ENCODE results near the gene DNAAF2. TPM values are rescaled to one million over a fixed set of nuclear protein-coding genes. Genes with fewer than 3 reads are reported as not detected.
"Not testable (repeated sequence)": the region's sequence is repeated elsewhere in the genome, so short reads cannot be mapped to it uniquely, and the experiment has no call there.

The DNAAF2 gene, protein sequence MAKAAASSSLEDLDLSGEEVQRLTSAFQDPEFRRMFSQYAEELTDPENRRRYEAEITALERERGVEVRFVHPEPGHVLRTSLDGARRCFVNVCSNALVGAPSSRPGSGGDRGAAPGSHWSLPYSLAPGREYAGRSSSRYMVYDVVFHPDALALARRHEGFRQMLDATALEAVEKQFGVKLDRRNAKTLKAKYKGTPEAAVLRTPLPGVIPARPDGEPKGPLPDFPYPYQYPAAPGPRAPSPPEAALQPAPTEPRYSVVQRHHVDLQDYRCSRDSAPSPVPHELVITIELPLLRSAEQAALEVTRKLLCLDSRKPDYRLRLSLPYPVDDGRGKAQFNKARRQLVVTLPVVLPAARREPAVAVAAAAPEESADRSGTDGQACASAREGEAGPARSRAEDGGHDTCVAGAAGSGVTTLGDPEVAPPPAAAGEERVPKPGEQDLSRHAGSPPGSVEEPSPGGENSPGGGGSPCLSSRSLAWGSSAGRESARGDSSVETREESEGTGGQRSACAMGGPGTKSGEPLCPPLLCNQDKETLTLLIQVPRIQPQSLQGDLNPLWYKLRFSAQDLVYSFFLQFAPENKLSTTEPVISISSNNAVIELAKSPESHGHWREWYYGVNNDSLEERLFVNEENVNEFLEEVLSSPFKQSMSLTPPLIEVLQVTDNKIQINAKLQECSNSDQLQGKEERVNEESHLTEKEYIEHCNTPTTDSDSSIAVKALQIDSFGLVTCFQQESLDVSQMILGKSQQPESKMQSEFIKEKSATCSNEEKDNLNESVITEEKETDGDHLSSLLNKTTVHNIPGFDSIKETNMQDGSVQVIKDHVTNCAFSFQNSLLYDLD
- 4.8 TPM for total RNA-seq
- long read RNA-seq, transcript DNAAF2-201 (3 exons, 2,963 nt) = major isoform, 17 of 32 reads
- long read RNA-seq, transcript DNAAF2-202 (2 exons, 2,819 nt) = minor isoform, 8 of 32 reads
- long read RNA-seq, partial matches to known transcripts = 1 of 32 reads
- long read RNA-seq, other reads (novel, unspliced or antisense) = 6 of 32 reads

DNA sequence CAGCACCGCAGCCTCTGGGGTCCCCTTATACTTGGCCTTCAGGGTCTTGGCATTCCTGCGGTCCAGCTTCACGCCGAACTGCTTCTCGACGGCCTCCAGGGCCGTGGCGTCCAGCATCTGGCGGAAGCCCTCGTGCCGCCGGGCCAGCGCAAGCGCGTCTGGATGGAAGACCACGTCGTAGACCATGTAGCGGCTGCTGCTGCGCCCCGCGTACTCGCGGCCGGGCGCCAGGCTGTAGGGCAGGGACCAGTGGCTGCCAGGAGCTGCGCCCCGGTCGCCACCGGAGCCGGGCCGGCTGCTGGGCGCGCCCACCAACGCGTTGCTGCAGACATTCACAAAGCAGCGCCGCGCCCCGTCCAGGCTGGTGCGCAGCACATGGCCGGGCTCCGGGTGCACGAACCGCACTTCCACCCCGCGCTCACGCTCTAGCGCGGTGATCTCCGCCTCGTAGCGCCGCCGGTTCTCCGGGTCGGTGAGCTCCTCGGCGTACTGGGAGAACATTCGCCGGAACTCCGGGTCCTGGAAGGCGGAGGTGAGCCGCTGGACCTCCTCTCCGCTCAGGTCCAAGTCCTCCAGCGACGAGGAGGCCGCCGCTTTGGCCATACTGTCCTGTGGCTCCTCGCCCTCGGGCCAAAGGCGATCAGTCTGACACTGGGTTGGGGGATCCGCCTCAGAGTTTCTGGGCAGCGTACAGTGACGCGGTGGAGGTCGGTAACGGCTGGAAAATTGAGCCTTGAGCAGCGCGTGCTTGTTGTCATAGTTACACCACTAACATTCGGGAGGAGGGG lies at the start of gene DNAAF2:
DNAAF2 (minus strand) TSS at position 698 of the 788 bp plus-strand sequence; CDS start at position 603, 95 bp downstream.
- DNase-seq (ENCODE audit: low spot score) = peak; percentile 80
- intact Hi-C loops (cut with DNase I) = loop anchor here (2.0 to 10.0 kb wide), 4 partner anchors 14 to 220 kb away; partner anchors contain the start of genes KLHDC2, MGAT2, NEMF and POLE2

DNA sequence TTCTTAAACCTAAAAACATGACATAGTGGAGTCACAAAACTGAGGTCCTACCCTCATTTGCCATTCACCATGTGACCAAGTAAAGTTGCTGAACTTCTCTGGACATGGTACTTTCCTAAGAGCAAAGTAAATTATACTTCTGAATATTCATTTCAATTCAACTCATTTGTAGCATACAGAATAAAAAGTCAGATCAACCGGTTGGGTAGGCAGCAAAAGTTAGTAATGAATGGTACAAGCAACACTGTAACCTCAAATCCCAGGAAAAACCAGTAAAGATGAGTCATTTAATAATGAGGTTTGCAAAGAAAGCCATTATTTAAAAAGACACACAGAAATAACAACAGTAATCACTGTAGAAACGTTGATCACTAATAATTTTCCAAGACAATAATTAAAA lies 44.2 kb upstream of the DNAAF2 start:
- DNase-seq (ENCODE audit: low spot score) = no peak
- intact Hi-C loops (cut with DNase I) = no loop called here

DNA sequence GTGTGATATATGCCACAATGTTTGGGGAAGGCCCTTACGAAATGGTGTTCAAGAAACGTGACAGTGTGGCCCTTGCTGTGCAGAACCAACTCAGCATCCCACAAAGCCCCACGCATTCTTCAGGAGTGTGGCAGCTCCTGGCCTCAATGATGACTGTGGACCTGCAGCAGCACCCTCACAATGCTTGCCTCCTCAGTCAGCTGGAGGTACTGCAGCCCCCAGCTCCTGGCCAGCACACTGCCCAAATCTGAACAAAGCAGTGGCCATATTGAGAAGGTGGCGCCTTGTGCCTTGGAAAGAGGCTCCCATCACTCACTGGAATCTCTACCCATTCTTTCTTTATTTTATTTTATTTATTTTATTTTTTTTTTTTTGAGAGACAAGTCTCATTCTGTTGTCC lies 42.6 kb upstream of the DNAAF2 start:
- no peak for DNase-seq (ENCODE audit: low spot score)
- intact Hi-C loops (cut with DNase I) = no loop called here

DNA sequence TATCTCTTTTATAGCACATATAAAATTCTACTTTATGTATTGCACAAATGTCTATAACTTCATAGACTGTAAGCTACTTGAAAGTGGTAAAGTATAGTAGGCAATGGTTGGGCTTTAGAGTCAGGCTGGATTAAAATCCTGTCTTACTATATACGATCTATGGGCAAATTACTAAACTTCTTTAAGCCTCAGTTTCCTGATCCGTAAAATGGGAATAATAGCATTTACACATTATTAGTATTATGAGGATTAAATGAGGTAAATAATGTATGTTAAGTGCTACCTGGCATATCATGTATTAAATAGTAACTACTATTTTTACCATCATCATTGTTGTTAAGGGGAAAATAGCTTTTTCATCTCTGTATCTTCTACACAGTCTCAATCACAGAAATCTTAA lies 38.5 kb upstream of the DNAAF2 start:
- no peak for DNase-seq (ENCODE audit: low spot score)
- intact Hi-C loops (cut with DNase I) = no loop called here

DNA sequence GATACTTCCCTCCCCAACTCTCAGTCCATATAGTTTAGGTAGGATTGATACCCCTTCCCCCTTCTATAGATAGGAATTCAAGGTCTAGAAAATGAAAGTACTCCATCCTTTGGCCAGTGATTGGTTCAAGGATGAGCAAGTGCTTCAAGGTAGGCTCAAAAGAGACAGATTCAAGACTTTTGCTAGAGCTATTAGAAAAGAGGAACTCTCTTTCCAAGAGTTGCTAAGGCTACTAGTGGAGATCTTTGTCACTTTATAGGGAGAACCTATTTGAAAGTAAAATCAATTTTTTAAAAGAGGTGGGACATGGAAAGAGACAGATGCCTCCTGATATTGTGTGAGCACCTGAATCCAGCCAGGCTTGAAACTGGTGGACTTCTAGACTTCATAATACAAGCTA lies 35.4 kb upstream of the DNAAF2 start:
- no peak for DNase-seq (ENCODE audit: low spot score)
- intact Hi-C loops (cut with DNase I) = no loop called here

DNA sequence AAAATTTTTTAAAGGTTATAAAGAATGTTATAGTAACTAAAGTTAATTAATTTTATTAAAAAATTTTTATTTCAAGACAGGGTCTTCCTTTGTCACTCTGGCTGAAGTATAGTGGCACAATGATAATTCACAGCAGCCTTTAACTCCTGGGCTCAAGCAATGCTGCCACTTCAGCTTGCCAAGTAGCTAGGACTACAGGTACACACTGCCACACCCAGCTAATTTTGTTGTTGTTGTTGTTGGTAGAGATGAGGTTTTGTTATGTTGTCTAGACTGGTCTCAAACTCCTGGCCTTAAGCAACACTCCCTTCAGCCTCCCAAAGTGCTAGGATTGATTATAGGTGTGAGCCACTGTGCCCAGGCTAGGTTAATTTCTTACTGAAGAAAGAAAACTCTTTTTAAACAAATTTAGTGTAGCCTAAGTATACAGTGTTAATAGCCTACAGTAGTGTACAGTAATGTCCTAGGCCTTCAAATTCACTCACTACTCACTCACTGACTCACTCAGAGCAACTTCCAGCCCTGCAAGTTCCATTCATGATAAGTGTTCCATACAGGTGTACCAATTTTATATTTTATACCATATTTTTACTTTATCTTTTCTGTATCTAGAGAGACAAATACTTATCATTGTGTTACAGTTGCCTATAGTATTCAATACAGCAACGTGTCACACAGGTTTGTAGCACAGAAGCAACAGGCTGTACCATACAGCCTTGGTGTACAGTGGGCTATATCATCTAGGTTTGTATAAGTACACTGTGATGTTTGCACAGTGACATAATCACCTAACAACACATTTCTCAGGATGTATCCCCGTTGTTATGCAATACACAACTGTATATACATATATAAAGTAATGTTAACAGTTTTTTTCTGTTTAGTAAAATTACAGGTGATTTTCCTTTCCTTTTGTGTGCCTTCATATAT lies 24.7 kb upstream of the DNAAF2 start:
- DNase-seq (ENCODE audit: low spot score) = no peak
- intact Hi-C loops (cut with DNase I) = no loop called here

DNA sequence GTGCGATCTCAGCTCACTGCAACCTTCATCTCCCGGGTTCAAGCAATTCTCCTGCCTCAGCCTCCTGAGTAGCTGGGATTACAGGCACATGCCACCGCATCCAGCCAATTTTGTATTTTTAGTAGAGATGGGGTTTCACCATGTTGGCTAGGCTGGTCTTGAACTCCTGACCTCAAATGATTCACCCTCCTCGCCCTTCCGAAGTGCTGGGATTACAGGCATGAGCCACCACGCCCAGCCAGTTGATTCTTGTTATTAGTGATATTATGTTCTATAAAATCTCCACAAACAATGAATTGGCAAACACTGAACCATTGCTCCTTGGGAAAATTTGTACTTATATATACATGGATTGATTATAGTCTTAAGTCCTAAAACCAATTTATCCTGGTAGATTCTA lies 22.5 kb upstream of the DNAAF2 start:
- DNase-seq (ENCODE audit: low spot score); intact Hi-C loops (cut with DNase I): not testable (repeated sequence)

DNA sequence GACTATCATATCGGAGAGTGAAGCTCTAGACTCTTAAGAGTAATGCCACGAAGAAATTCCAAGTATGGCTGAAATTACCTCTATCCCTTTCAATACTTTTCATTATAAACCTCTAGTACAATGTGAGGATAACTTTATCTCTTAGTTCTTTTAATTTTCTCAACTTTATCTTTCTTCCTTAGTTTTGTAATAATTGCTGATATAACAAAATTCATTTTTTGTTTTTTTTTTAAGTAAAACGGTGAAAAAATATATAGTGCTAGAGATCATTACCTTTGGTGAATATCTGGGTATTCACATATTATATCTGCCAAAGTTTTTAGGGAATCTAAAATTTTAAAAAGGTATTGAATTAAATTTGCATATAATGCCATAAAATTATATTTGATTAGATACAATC lies 19.5 kb upstream of the DNAAF2 start:
- intact Hi-C loops (cut with DNase I) = no loop called here
- no peak for DNase-seq (ENCODE audit: low spot score)

DNA sequence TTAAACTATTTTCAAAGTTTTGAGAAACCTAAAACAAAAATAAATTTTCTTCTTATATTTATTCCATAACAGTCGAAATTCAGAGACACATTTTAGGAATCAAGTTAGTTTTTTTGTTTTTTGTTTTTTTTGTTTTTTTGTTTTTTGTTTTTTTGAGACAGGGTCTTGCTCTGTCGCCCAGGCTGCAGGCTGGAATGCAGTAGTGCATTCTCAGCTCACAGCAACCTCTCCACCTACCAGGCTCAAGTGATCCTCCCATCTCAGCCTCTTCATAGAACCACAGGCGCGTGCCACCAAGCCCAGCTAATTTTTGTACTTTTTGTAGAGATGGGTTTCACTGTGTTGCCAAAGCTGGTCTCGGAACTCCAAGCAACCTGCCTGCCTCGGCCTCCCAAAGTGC lies 18.5 kb upstream of the DNAAF2 start:
- no peak for DNase-seq (ENCODE audit: low spot score)
- intact Hi-C loops (cut with DNase I) = no loop called here

DNA sequence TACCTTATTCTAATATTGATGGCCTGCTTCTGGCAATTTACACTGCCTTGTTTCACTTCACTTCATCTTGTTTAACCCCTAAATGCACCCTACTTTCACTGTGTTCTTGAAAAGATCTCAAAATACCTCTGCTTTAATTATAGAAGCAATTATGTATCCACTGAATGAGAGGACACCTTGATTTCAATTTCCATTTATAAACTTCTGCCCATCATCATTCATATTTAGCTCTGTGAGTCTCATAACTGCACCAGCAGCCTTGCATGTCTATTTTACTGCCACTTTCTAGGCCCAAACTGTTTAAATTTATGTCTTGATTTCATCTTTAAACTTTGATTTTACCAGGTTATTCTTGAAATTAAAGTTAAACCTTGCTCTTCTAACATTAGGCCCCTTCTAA lies 7.1 kb upstream of the DNAAF2 start:
- no peak for DNase-seq (ENCODE audit: low spot score)
- intact Hi-C loops (cut with DNase I) = no loop called here

DNA sequence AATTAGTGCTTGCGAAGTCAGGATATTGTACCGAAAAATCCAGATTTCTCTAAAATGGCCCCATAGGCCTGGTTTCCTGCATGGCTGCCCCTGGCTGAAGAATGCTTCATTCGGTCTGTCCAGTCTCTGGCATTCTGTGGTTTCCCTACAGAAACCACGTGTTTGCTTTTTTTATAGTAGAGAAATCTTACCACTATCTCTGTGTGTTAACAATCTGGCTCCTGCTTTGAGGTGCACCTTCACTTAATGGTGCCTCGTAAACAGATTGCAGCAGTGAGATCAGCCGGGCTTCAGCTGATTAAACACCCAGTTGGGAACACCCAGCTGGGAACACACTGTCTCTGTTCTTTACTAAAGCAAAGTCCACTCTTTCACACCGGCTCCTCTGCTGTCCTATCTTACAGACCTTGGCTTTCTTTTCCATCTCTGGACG lies 6.7 kb upstream of the DNAAF2 start:
- intact Hi-C loops (cut with DNase I) = no loop called here
- DNase-seq (ENCODE audit: low spot score) = no peak

DNA sequence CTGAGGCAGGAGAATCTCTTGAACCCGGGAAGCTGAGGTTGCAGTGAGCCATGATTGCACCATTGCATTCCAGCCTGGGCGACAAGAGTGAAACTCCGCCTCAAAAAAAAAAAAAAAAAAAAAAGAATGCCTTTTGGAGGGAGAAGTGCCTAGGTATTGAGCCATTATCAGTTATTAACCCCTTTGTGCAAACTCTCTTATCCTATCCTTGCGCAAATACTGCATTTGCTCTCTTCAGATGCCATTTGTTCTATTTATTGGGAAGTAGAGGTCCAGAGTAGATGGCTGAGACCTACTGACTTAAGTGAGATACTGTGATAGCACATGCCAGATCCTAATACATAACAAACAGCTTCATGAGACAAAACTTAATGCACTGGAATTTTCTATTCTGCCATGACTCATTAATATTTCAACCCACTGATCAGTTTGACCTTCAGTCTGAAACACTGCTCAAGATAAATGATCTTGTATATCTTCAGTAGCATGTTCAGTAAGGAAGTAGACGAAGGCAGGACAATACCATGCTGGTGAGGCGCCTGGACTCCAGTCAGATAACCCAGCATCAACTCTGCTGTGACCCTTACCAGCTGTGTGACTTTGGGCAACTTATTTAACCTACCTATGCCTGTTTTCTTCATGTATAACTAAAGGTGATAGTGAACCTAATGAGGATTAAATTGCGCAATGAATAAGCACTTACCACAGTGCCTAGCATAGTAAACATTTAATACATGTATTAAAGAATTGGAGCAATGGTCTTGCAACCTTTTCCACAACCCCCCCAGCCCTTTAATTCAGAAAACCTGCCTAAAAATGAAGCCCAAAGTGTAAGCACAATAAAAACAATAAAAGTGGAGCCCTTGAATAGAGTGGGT lies 5.7 kb upstream of the DNAAF2 start:
- no peak for DNase-seq (ENCODE audit: low spot score)
- intact Hi-C loops (cut with DNase I) = no loop called here

DNA sequence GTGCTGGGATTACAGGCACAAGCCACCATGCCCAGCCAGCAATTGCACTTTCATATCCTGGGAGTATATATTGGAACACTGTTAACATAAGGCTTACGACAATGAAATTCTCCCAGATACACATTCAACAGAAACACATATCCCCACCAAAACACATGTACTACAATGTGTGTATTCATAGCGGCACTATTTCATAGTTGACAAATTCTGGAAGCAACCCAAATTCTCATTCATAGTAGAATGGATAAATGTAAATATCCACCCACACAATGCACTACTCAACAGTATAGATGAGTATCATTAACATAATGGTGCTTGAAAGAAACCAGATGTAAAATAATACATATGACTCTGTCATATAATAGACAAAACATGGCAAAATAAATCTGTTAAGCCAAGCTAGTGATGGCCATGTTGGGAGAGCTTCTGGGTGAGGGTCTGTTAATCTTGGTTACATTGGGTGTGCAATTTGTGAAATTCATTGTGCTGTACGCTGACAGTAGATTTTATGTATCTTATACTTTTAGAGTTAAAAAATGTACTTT lies 2.6 kb upstream of the DNAAF2 start:
- DNase-seq (ENCODE audit: low spot score) = no peak
- intact Hi-C loops (cut with DNase I) = loop anchor here (10.0 kb wide), 1 partner anchor 217 kb away; the partner anchor contains the start of gene NEMF

DNA sequence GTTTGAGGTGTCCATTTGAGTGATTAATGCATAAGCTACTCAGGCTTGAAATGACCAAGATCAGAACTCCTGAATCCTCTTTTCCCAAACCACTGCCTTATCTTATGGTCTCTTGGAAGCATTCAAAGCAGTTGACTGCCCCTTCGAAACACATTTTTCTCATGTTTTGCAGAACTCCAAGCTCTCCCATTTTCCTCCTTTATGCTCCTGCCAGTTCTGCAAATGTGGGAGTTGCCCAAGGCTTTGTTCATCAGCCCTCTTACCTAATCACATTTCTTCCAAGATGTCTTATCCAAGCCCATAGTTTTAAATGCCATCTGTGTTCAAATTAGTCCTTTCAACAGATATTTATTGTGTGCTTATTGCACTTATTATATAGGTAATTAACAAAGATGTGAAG lies 1.8 kb upstream of the DNAAF2 start:
- no peak for DNase-seq (ENCODE audit: low spot score)
- intact Hi-C loops (cut with DNase I) = loop anchor here (10.0 kb wide), 1 partner anchor 218 kb away; the partner anchor contains the start of gene NEMF

DNA sequence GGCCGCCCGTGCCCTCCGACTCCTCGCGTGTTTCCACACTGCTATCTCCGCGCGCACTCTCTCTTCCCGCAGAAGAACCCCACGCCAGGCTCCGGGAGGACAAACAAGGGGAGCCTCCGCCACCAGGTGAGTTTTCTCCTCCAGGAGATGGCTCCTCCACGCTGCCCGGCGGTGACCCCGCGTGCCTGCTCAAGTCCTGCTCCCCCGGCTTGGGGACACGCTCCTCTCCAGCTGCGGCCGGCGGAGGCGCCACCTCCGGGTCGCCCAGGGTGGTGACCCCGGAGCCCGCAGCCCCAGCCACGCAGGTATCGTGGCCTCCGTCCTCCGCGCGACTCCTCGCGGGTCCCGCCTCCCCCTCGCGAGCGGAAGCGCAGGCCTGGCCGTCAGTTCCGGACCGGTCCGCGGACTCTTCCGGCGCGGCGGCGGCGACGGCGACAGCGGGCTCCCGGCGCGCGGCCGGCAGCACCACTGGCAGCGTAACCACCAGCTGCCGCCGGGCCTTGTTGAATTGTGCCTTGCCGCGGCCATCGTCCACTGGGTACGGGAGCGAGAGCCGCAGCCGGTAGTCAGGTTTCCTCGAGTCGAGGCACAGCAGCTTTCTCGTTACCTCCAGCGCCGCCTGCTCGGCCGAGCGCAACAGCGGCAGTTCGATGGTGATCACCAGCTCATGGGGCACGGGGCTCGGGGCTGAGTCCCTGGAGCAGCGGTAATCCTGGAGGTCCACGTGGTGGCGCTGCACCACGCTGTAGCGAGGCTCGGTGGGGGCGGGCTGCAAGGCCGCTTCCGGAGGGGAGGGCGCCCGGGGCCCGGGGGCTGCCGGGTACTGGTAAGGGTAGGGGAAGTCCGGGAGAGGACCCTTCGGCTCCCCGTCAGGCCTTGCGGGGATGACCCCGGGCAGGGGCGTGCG lies 1.2 kb downstream of the DNAAF2 start:
- intact Hi-C loops (cut with DNase I) = loop anchor here (2.0 to 10.0 kb wide), 4 partner anchors 13 to 221 kb away; partner anchors contain the start of genes KLHDC2, MGAT2, NEMF and POLE2
- peak; percentile 95 for DNase-seq (ENCODE audit: low spot score)

Measured in cardiac septum (tissue), 1 donor.